ENCODE results near the gene BUD13.
"Not testable (repeated sequence)": the region's sequence is repeated elsewhere in the genome, so short reads cannot be mapped to it uniquely, and the experiment has no call there.

BUD13 gene

GRCh38 chr11:116792144-116792868 lies 19.5 kb upstream of the BUD13 start:
- no peak for DNase-seq

- no peak for DNase-seq
These were observed 19.0 kb upstream of the BUD13 start, which contains the start of gene APOA5 for GRCh38 chr11:116791813-116792143. Gene APOA5 (minus strand): TSS chr11:116791879. CDS start chr11:116791860, 19 bp downstream.

GRCh38 chr11:116791002-116791812 lies 18.4 kb upstream of the BUD13 start:
- peak; percentile 72 for DNase-seq

- DNase-seq = no peak
These were observed 17.6 kb upstream of the BUD13 start for GRCh38 chr11:116790167-116791001.

- no peak for DNase-seq
These were observed 16.2 kb upstream of the BUD13 start for GRCh38 chr11:116788975-116789374.

- no peak for DNase-seq
These were observed 15.7 kb upstream of the BUD13 start for GRCh38 chr11:116788534-116788933.

GRCh38 chr11:116787786-116788486 lies 15.1 kb upstream of the BUD13 start, which contains the start of gene ZPR1:
Gene ZPR1 (minus strand): TSS chr11:116788023. CDS start chr11:116787990, 33 bp downstream.
- peak; percentile 80 for DNase-seq

- DNase-seq = no peak
These were observed 14.6 kb upstream of the BUD13 start for GRCh38 chr11:116787436-116787785.

- DNase-seq = no peak
These were observed 14.2 kb upstream of the BUD13 start for GRCh38 chr11:116786966-116787365.

GRCh38 chr11:116786326-116786725 lies 13.5 kb upstream of the BUD13 start:
- no peak for DNase-seq

GRCh38 chr11:116782728-116783127 lies 9.9 kb upstream of the BUD13 start:
- no peak for DNase-seq

- no peak for DNase-seq
These were observed 5.8 kb upstream of the BUD13 start for GRCh38 chr11:116778556-116778955.

- no peak for DNase-seq
These were observed 4.3 kb upstream of the BUD13 start for GRCh38 chr11:116777056-116777455.

- no peak for DNase-seq
These were observed 3.8 kb upstream of the BUD13 start for GRCh38 chr11:116776522-116776984.

GRCh38 chr11:116775975-116776374 lies 3.2 kb upstream of the BUD13 start:
- no peak for DNase-seq

GRCh38 chr11:116774661-116775060 lies 1.9 kb upstream of the BUD13 start:
- no peak for DNase-seq

- DNase-seq = no peak
These were observed 663 bp upstream of the BUD13 start for GRCh38 chr11:116773203-116774097.

- DNase-seq = no peak
These were observed 852 bp downstream of the BUD13 start for GRCh38 chr11:116771935-116772334.

GRCh38 chr11:116762132-116762531 lies 10.7 kb downstream of the BUD13 start:
- no peak for DNase-seq

GRCh38 chr11:116756044-116756443 lies 16.7 kb downstream of the BUD13 start:
- not testable (repeated sequence) for DNase-seq

- no peak for DNase-seq
These were observed 22.6 kb downstream of the BUD13 start for GRCh38 chr11:116750070-116750718.

All from stimulated activated naive CD4-positive, alpha-beta T cell treated with Interleukin-2 at 50 U/mL for 16 hours (primary cell).